CD14-positive monocyte (primary cell): Measurements from ENCODE around the gene TPX2. TPM values are rescaled to one million over a fixed set of nuclear protein-coding genes. Genes with fewer than 3 reads are reported as not detected.

Experiments used
- DNase-seq, 3 donors: peaks; one replicate each; pipeline ENCODE4 v3.0.0-alpha.2; 2011 to 2022
- H2AFZ ChIP-seq: 2 replicates; pipeline ENCODE4 v1.6.0; 2012; ENCODE audit warnings: mild to moderate bottlenecking, low read depth, low read length, inconsistent platforms; ENCODE audit not compliant: insufficient read depth, poor library complexity, severe bottlenecking
- H3K27ac ChIP-seq, 2 donors: 1 replicate in 1 of 2; 2 replicates in 1 of 2; pipeline ENCODE4 v1.5.1; 2012 to 2013; ENCODE audit warnings: low read length in 2 of 2, control low read depth in 1 of 2, inconsistent platforms in 1 of 2, low read depth in 1 of 2, mild to moderate bottlenecking in 1 of 2
- H3K27me3 ChIP-seq, 2 donors: one replicate each; pipeline versions ENCODE4 v1.6.0 to v1.6.1; 2011 to 2013; ENCODE audit warnings: low read length in 2 of 2; ENCODE audit not compliant: control insufficient read depth in 2 of 2, insufficient read depth in 2 of 2
- H3K36me3 ChIP-seq, 2 donors: replicated peaks in 1 of 2; 1 replicate in 1 of 2; 2 replicates in 1 of 2; pipeline versions ENCODE4 v1.5.1 to v1.6.1; 2012 to 2013; ENCODE audit warnings: low read length in 2 of 2, control low read depth in 1 of 2, inconsistent platforms in 1 of 2, mild to moderate bottlenecking in 1 of 2; ENCODE audit not compliant: insufficient read depth in 2 of 2, control insufficient read depth in 1 of 2
- H3K4me1 ChIP-seq, 2 donors: 1 replicate in 1 of 2; 2 replicates in 1 of 2; pipeline versions ENCODE4 v1.5.1 to v1.6.1; 2012 to 2013; ENCODE audit warnings: low read length in 2 of 2, control low read depth in 1 of 2, inconsistent platforms in 1 of 2, mild to moderate bottlenecking in 1 of 2, moderate library complexity in 1 of 2; ENCODE audit not compliant: insufficient read depth in 2 of 2, control insufficient read depth in 1 of 2
- H3K4me2 ChIP-seq: replicated peaks from 2 replicates; pipeline ENCODE3; 2012; ENCODE audit warnings: low read length, moderate library complexity, mild to moderate bottlenecking; ENCODE audit not compliant: poor library complexity, severe bottlenecking; ENCODE audit errors: extremely low read depth
- H3K4me3 ChIP-seq, 3 experiments: fragments of 200-600 bp in 1 of 3; sonication (generic) in 1 of 3; replicated peaks in 1 of 3; 1 replicate in 2 of 3; 2 replicates in 1 of 3; pipeline ENCODE4 v1.5.1; 2011 to 2013; ENCODE audit warnings: low read length in 3 of 3, mild to moderate bottlenecking in 3 of 3, control low read depth in 2 of 3, low read depth in 2 of 3, inconsistent platforms in 1 of 3, moderate library complexity in 1 of 3
- H3K79me2 ChIP-seq: 2 replicates; pipeline ENCODE4 v1.6.0; 2012; ENCODE audit warnings: mild to moderate bottlenecking, control low read depth, inconsistent platforms, low read length, moderate library complexity; ENCODE audit not compliant: insufficient read depth
- H3K9ac ChIP-seq: 2 replicates; pipeline ENCODE4 v1.6.0; 2017; ENCODE audit warnings: low read length, mild to moderate bottlenecking; ENCODE audit not compliant: insufficient read depth, poor library complexity, severe bottlenecking
- H3K9me3 ChIP-seq, 2 donors: replicated peaks in 1 of 2; 1 replicate in 1 of 2; 2 replicates in 1 of 2; pipeline versions ENCODE4 v1.5.1 to v1.6.1; 2012 to 2013; ENCODE audit warnings: low read length in 2 of 2, control low read depth in 1 of 2; ENCODE audit not compliant: control insufficient read depth in 1 of 2, insufficient read depth in 1 of 2
- H4K20me1 ChIP-seq: 2 replicates; pipeline ENCODE4 v1.6.0; 2012; ENCODE audit warnings: mild to moderate bottlenecking, low read length, control low read depth, moderate library complexity; ENCODE audit not compliant: insufficient read depth
- H3K27ac Mint-ChIP-seq, 7 donors: one replicate each; pipeline ENCODE4 v1.8.0; 2020; ENCODE audit warnings: mild to moderate bottlenecking in 7 of 7, mixed read lengths in 7 of 7, moderate library complexity in 6 of 7, inconsistent platforms in 2 of 7
- H3K27me3 Mint-ChIP-seq, 3 donors: one replicate each; pipeline ENCODE4 v1.8.0; 2021 to 2022; ENCODE audit warnings: low read depth in 3 of 3, mild to moderate bottlenecking in 3 of 3, mixed read lengths in 3 of 3, moderate library complexity in 3 of 3, inconsistent platforms in 1 of 3
- H3K36me3 Mint-ChIP-seq, 2 donors: one replicate each; pipeline ENCODE4 v1.8.0; 2020; ENCODE audit warnings: mixed read lengths in 2 of 2, inconsistent platforms in 1 of 2, mild to moderate bottlenecking in 1 of 2
- H3K4me1 Mint-ChIP-seq: one replicate; pipeline ENCODE4 v1.8.0; 2020; ENCODE audit warnings: mild to moderate bottlenecking, mixed read lengths
- H3K4me3 Mint-ChIP-seq, 2 donors: one replicate each; pipeline ENCODE4 v1.8.0; 2020; ENCODE audit warnings: mild to moderate bottlenecking in 2 of 2, mixed read lengths in 2 of 2, moderate library complexity in 1 of 2
- H3K9me3 Mint-ChIP-seq, 7 donors: one replicate each; pipeline ENCODE4 v1.8.0; 2020 to 2022; ENCODE audit warnings: mixed read lengths in 7 of 7, mild to moderate bottlenecking in 6 of 7, moderate library complexity in 6 of 7, inconsistent platforms in 2 of 7
- WGBS: methylation state at CpG from one replicate; pipeline ENCODE4 v1.1.5; 2013; ENCODE audit warnings: missing lambda C conversion rate; ENCODE audit not compliant: insufficient coverage; 5-methylcytosine and 5-hydroxymethylcytosine counted together
- intact Hi-C, 2 donors: fragments of 100-400 bp; cut with micrococcal nuclease; formaldehyde crosslinking; loops; one replicate each; pipeline versions ENCODE4 v1.15.0 to v1.15.1; 2023
- polyA plus RNA-seq, 3 donors: library from polyadenylated mRNA; depleted of rRNA in 1 of 3; unstranded in 2 of 3; stranded (reverse) in 1 of 3; fragments of 300-500 nt in 2 of 3; fragments of >200 nt in 1 of 3; fragmentation: Illumina TruSeq in 2 of 3; gene quantifications; 1 replicate in 2 of 3; 2 replicates in 1 of 3; pipeline ENCODE4 v1.2.3, GENCODE V29; 2012 to 2021
- TF ChIP-seq, protein P1 (sequence below): fragments of 200-600 bp; IDR thresholded peaks from one replicate; pipeline ENCODE4 v1.8.0; 2022; ENCODE audit warnings: antibody characterized with exemption, mild to moderate bottlenecking

The TPX2 gene
- polyA plus RNA-seq, 3 donors = 0.06 TPM; not detected in 2

DNA sequence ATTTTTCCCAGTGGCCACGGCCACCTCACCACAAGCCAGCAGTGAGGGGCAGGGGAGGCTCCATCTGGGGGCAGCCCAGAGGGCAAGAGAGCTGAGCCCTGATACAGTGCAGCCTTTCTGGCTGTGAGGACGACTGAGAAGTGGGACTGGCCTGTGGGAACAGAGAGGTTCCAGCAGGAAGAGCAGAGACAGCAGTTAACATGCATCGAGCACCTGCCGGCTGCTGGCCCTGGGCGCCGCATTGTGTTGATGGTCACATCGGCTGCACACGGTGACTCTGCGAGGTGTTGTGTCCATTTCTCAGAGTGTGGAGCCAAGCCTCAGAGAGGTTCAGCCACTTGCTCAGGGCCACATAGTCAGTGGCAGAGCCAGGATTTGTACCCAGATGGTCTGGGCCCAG lies 96.5 kb downstream of the TPX2 start:
- Histone ChIP-seq H3K9ac (peak overlapping the region; percentile 32), H3K79me2 (no peaks in the 10 kb centered on the region), H2AFZ (no peak overlapping the region), H3K4me3 (peak overlapping the region in 1 of 3 experiments; percentile 54), H3K36me3 (no peaks in the 10 kb centered on the region), H3K9me3 (no peaks in the 10 kb centered on the region), H3K27me3 (peaks cover 0 to 42% of the 10 kb centered on the region in 2 donors), H4K20me1 (no peaks in the 10 kb centered on the region), H3K4me2 (peak overlapping the region; percentile 63), H3K27ac (peak overlapping the region in 1 of 2 donors; percentile 45), H3K4me1 (peaks cover 42 to 50% of the 10 kb centered on the region in 2 donors)
- TF ChIP-seq, protein P1, sequence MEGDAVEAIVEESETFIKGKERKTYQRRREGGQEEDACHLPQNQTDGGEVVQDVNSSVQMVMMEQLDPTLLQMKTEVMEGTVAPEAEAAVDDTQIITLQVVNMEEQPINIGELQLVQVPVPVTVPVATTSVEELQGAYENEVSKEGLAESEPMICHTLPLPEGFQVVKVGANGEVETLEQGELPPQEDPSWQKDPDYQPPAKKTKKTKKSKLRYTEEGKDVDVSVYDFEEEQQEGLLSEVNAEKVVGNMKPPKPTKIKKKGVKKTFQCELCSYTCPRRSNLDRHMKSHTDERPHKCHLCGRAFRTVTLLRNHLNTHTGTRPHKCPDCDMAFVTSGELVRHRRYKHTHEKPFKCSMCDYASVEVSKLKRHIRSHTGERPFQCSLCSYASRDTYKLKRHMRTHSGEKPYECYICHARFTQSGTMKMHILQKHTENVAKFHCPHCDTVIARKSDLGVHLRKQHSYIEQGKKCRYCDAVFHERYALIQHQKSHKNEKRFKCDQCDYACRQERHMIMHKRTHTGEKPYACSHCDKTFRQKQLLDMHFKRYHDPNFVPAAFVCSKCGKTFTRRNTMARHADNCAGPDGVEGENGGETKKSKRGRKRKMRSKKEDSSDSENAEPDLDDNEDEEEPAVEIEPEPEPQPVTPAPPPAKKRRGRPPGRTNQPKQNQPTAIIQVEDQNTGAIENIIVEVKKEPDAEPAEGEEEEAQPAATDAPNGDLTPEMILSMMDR = no peak
- Mint-ChIP-seq H3K9me3 (no peaks in the 10 kb centered on the region), H3K4me1 (no peaks in the 10 kb centered on the region), H3K36me3 (peaks cover 0 to 2% of the 10 kb centered on the region in 2 donors), H3K27me3 (peaks cover 12 to 45% (median 36%) of the 10 kb centered on the region in 3 donors), H3K27ac (peak overlapping the region in 3 of 7 donors; percentile 8 to 35 (median 19)), H3K4me3 (peak overlapping the region in 1 of 2 donors; percentile 30)
- intact Hi-C loops = no loop called here
- no peak for DNase-seq
- WGBS = 58% methylated on average over 8 of the region's 9 CpGs

DNA sequence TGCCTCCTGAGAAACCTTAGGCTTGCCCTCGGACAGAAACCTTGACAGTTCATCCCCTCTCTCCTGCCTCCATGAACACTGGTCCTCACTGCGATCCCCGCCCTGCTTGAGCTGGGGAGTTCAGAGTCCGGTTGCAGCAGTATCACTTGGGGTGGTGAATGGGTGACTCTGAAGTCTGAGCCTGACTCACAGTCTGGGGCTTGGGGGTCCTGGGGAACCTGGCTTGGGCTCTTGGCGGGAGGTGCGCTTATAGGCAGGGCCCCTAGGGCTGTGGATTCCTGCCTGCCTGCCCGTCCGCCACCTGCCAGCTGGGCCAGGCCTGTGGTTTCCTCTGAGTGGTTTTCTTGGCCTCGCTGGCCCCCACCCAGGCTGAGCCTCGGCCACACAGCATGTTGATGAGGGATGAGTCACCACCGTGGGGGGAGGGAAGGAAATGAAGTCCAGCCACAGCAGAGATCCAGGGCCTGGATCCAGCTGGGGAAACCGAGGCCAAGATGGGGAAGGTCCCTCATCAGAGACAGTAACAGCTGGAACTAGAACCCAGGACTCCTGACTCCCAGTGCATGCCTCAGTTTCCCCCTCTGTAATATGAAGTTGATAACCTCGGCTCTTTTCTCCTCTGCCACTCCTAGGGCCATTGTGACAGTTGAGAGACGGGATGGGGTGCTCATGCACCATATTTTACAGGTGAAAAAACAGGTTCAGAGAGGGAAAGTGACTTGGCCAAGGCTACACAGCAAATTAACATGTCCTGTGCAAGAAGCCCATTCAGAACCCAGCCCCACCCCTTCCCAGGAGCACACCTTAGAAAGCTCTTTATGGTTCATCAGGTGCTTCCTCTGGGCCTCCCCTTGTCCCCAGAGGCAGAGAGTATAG lies 97.1 kb downstream of the TPX2 start:
- intact Hi-C loops = no loop called here
- DNase-seq = peak; percentile 77 to 90 (median 81)
- TF ChIP-seq, protein P1 = no peak
- Mint-ChIP-seq H3K4me3 (peak overlapping the region in 1 of 2 donors; percentile 76), H3K9me3 (no peaks in the 10 kb centered on the region), H3K27me3 (peaks cover 13 to 47% (median 38%) of the 10 kb centered on the region in 3 donors), H3K4me1 (no peaks in the 10 kb centered on the region), H3K27ac (peak overlapping the region in 3 of 7 donors; percentile 35 to 77 (median 53)), H3K36me3 (peaks cover 0 to 2% of the 10 kb centered on the region in 2 donors)
- no peaks in the 10 kb centered on the region for H3K36me3 ChIP-seq
- no peaks in the 10 kb centered on the region for H3K9me3 ChIP-seq
- 0% methylated on average over 9 of the region's 14 CpGs for WGBS
- H3K27ac ChIP-seq = peak overlapping the region in 1 of 2 donors; percentile 45
- peak overlapping the region; percentile 32 for H3K9ac ChIP-seq
- no peak overlapping the region for H2AFZ ChIP-seq
- H3K27me3 ChIP-seq = peaks cover 0 to 47% of the 10 kb centered on the region in 2 donors
- no peaks in the 10 kb centered on the region for H4K20me1 ChIP-seq
- no peaks in the 10 kb centered on the region for H3K79me2 ChIP-seq
- H3K4me1 ChIP-seq = peaks cover 42 to 50% of the 10 kb centered on the region in 2 donors
- H3K4me2 ChIP-seq = peak overlapping the region; percentile 63
- peak overlapping the region in 1 of 3 experiments; percentile 54 for H3K4me3 ChIP-seq
